ENCODE data around the gene TMEM140. TPM values are rescaled to one million over a fixed set of nuclear protein-coding genes. Genes with fewer than 3 reads are reported as not detected.

TMEM140 gene
- total RNA-seq, 2 donors from 2014 or later = 4.0 to 9.6 TPM

GRCh38 chr7:135189221-135189662, 41.4 kb downstream of the TMEM140 start:
- TF ChIP-seq CTCF (IDR thresholded peaks at IDR 0.05) (no peak), POLR2A (IDR thresholded peaks at IDR 0.05) (peak in 1 of 3 donors; percentile 53)
- Histone ChIP-seq H3K27ac (peak overlapping the region; percentile 65 to 80 (median 74)), H3K4me3 (no peak overlapping the region), H3K36me3 (replicated peaks in 1 of 2; ENCODE audit: insufficient read depth in 1 of 2, low read depth in 2 of 2) (peaks cover 16 to 31% of the 10 kb centered on the region in 2 donors), H3K27me3 (no peaks in the 10 kb centered on the region), H3K9me3 (no peaks in the 10 kb centered on the region), H3K4me1 (peaks cover 38% of the 10 kb centered on the region)
- intact Hi-C loops (cut with DNase I) = no loop called here
- WGBS, 2 donors = 34 to 60% methylated on average over 6 of the region's 6 CpGs
- DNase-seq = peak; percentile 75 to 87 (median 82)
- ATAC-seq = peak; percentile 87

GRCh38 chr7:135189961-135190360, 42.1 kb downstream of the TMEM140 start:
- no peaks in the 10 kb centered on the region for H3K9me3 ChIP-seq
- no peaks in the 10 kb centered on the region for H3K27me3 ChIP-seq
- DNase-seq (no peak), ATAC-seq (no peak)
- peak overlapping the region; percentile 62 to 80 (median 74) for H3K27ac ChIP-seq
- peaks cover 46% of the 10 kb centered on the region for H3K4me1 ChIP-seq
- H3K4me3 ChIP-seq = no peak overlapping the region
- intact Hi-C loops (cut with DNase I) = no loop called here
- peaks cover 19 to 27% of the 10 kb centered on the region in 2 donors for H3K36me3 ChIP-seq (replicated peaks in 1 of 2; ENCODE audit: insufficient read depth in 1 of 2, low read depth in 2 of 2)
- TF ChIP-seq CTCF (IDR thresholded peaks at IDR 0.05) (no peak), POLR2A (IDR thresholded peaks at IDR 0.05) (no peak)
- 44 to 53% methylated on average over 4 of the region's 4 CpGs for WGBS, 2 donors

GRCh38 chr7:135190703-135191102, 42.8 kb downstream of the TMEM140 start:
- peaks cover 47% of the 10 kb centered on the region for H3K4me1 ChIP-seq
- no peaks in the 10 kb centered on the region for H3K9me3 ChIP-seq
- no peak for DNase-seq
- intact Hi-C loops (cut with DNase I) = no loop called here
- H3K27ac ChIP-seq = peak overlapping the region in 3 of 4 donors; percentile 73 to 80 (median 75)
- no peaks in the 10 kb centered on the region for H3K27me3 ChIP-seq
- no peak for ATAC-seq
- TF ChIP-seq CTCF (IDR thresholded peaks at IDR 0.05) (no peak), POLR2A (IDR thresholded peaks at IDR 0.05) (no peak)
- H3K4me3 ChIP-seq = no peak overlapping the region
- H3K36me3 ChIP-seq (replicated peaks in 1 of 2; ENCODE audit: insufficient read depth in 1 of 2, low read depth in 2 of 2) = peaks cover 17 to 21% of the 10 kb centered on the region in 2 donors

- no peaks in the 10 kb centered on the region for H3K27me3 ChIP-seq
- TF ChIP-seq POLR2A (IDR thresholded peaks at IDR 0.05) = no peak
- TF ChIP-seq CTCF (IDR thresholded peaks at IDR 0.05) = no peak
- H3K27ac ChIP-seq = peak overlapping the region; percentile 59 to 75 (median 70)
- H3K36me3 ChIP-seq (replicated peaks in 1 of 2; ENCODE audit: insufficient read depth in 1 of 2, low read depth in 2 of 2) = peaks cover 15% of the 10 kb centered on the region in 2 donors
- DNase-seq = no peak
- no peaks in the 10 kb centered on the region for H3K9me3 ChIP-seq
- intact Hi-C loops (cut with DNase I) = no loop called here
- peaks cover 55% of the 10 kb centered on the region for H3K4me1 ChIP-seq
- WGBS, 2 donors = 63 to 66% methylated on average over 8 to 11 of the region's 11 CpGs
- H3K4me3 ChIP-seq = no peak overlapping the region
- ATAC-seq = no peak
These were observed 45.2 kb downstream of the TMEM140 start for GRCh38 chr7:135192914-135193536.

GRCh38 chr7:135193615-135194081, 45.8 kb downstream of the TMEM140 start:
- Histone ChIP-seq H3K27me3 (no peaks in the 10 kb centered on the region), H3K4me1 (peaks cover 53% of the 10 kb centered on the region), H3K4me3 (no peak overlapping the region), H3K9me3 (no peaks in the 10 kb centered on the region), H3K36me3 (replicated peaks in 1 of 2; ENCODE audit: insufficient read depth in 1 of 2, low read depth in 2 of 2) (peaks cover 14 to 16% of the 10 kb centered on the region in 2 donors), H3K27ac (peak overlapping the region; percentile 59 to 75 (median 70))
- DNase-seq (peak in 3 of 4 donors; percentile 25 to 56 (median 46)), ATAC-seq (peak; percentile 22)
- TF ChIP-seq POLR2A (IDR thresholded peaks at IDR 0.05) (peak in 1 of 3 donors; percentile 17), CTCF (IDR thresholded peaks at IDR 0.05) (no peak)
- WGBS, 2 donors = 56 to 58% methylated on average over 10 of the region's 10 CpGs
- intact Hi-C loops (cut with DNase I) = no loop called here
